NB4 (cell line): ENCODE measurements around the gene CHCHD2.
"Not testable (repeated sequence)": the region's sequence is repeated elsewhere in the genome, so short reads cannot be mapped to it uniquely, and the experiment has no call there.

Experiments
- CTCF ChIP-seq: IDR thresholded peaks from one replicate; pipeline ENCODE4 v1.5.1; 2012; ENCODE audit warnings: low read depth, low read length
- MAX ChIP-seq: IDR thresholded peaks from 2 replicates; pipeline ENCODE4 v1.6.1; 2011; ENCODE audit warnings: low read depth, low read length
- MYC ChIP-seq: IDR thresholded peaks from 2 replicates; pipeline ENCODE4 v1.6.1; 2011; ENCODE audit warnings: low read depth, low read length
- POLR2A ChIP-seq: IDR thresholded peaks from 2 replicates; pipeline ENCODE4 v1.6.1; 2011; ENCODE audit warnings: mild to moderate bottlenecking; ENCODE audit not compliant: insufficient read length; ENCODE audit errors: extremely low read depth

- not testable (repeated sequence) for TF ChIP-seq CTCF, POLR2A, MAX, MYC
Measured at GRCh38 chr7:56066376-56066775, 39.9 kb downstream of the CHCHD2 start.
